ENCODE data around the gene TBX5.
"Not testable (repeated sequence)": the region's sequence is repeated elsewhere in the genome, so short reads cannot be mapped to it uniquely, and the experiment has no call there.

Gene TBX5

GRCh38 chr12:114384739-114385138 lies 21.2 kb downstream of the TBX5 start:
- no peak for DNase-seq (ENCODE audit: low read depth, low spot score)

- DNase-seq (ENCODE audit: low read depth, low spot score), result no peak
These were observed 24.8 kb downstream of the TBX5 start for GRCh38 chr12:114381177-114381576.

GRCh38 chr12:114371733-114372132 lies 34.2 kb downstream of the TBX5 start:
- no peak for DNase-seq (ENCODE audit: low read depth, low spot score)

- DNase-seq (ENCODE audit: low read depth, low spot score), result no peak
These were observed 34.7 kb downstream of the TBX5 start for GRCh38 chr12:114371250-114371649.

GRCh38 chr12:114368685-114369452 lies 37.1 kb downstream of the TBX5 start:
- DNase-seq (ENCODE audit: low read depth, low spot score), result no peak

- DNase-seq (ENCODE audit: low read depth, low spot score), result no peak
These were observed 44.0 kb downstream of the TBX5 start for GRCh38 chr12:114361992-114362391.

- DNase-seq (ENCODE audit: low read depth, low spot score), result no peak
These were observed 44.4 kb downstream of the TBX5 start for GRCh38 chr12:114361545-114361944.

- DNase-seq (ENCODE audit: low read depth, low spot score), result no peak
These were observed 45.5 kb downstream of the TBX5 start for GRCh38 chr12:114360485-114360884.

- no peak for DNase-seq (ENCODE audit: low read depth, low spot score)
These were observed 50.4 kb downstream of the TBX5 start for GRCh38 chr12:114355389-114356088.

GRCh38 chr12:114349239-114349638 lies 56.7 kb downstream of the TBX5 start:
- not testable (repeated sequence) for DNase-seq (ENCODE audit: low read depth, low spot score)

- no peak for DNase-seq (ENCODE audit: low read depth, low spot score)
These were observed 58.1 kb downstream of the TBX5 start for GRCh38 chr12:114347861-114348260.

- no peak for DNase-seq (ENCODE audit: low read depth, low spot score)
These were observed 61.1 kb downstream of the TBX5 start for GRCh38 chr12:114344831-114345230.

GRCh38 chr12:114344303-114344663 lies 61.7 kb downstream of the TBX5 start:
- no peak for DNase-seq (ENCODE audit: low read depth, low spot score)

GRCh38 chr12:114343585-114344302 lies 62.2 kb downstream of the TBX5 start:
- no peak for DNase-seq (ENCODE audit: low read depth, low spot score)

GRCh38 chr12:114342656-114343055 lies 63.3 kb downstream of the TBX5 start:
- no peak for DNase-seq (ENCODE audit: low read depth, low spot score)

- no peak for DNase-seq (ENCODE audit: low read depth, low spot score)
These were observed 64.3 kb downstream of the TBX5 start for GRCh38 chr12:114341635-114342034.

- no peak for DNase-seq (ENCODE audit: low read depth, low spot score)
These were observed 65.7 kb downstream of the TBX5 start for GRCh38 chr12:114340231-114340630.

- DNase-seq (ENCODE audit: low read depth, low spot score), result no peak
These were observed 66.3 kb downstream of the TBX5 start for GRCh38 chr12:114339626-114340025.

- no peak for DNase-seq (ENCODE audit: low read depth, low spot score)
These were observed 70.3 kb downstream of the TBX5 start for GRCh38 chr12:114335607-114336006.

GRCh38 chr12:114334395-114334794 lies 71.5 kb downstream of the TBX5 start:
- no peak for DNase-seq (ENCODE audit: low read depth, low spot score)

- no peak for DNase-seq (ENCODE audit: low read depth, low spot score)
These were observed 77.7 kb downstream of the TBX5 start for GRCh38 chr12:114328292-114328691.

GRCh38 chr12:114327765-114328164 lies 78.2 kb downstream of the TBX5 start:
- DNase-seq (ENCODE audit: low read depth, low spot score), result no peak

GRCh38 chr12:114321524-114321923 lies 84.4 kb downstream of the TBX5 start:
- DNase-seq (ENCODE audit: low read depth, low spot score), result no peak
